ENCODE measurements around the gene SRSF5.

GRCh38 chr14:69811868-69812252 is 44.9 kb downstream of the SRSF5 start:
- TF ChIP-seq EZH2 (IDR thresholded peaks at IDR 0.05): no peak
- TF ChIP-seq POLR2AphosphoS5 (IDR thresholded peaks at IDR 0.05; ENCODE audit: borderline replicate concordance, low read depth, low read length): no peak
